Hepatocyte (in vitro differentiated cells): ENCODE measurements around the gene HDGFL2. TPM values are rescaled to one million over a fixed set of nuclear protein-coding genes. Genes with fewer than 3 reads are reported as not detected.

ENCODE experiments used
- DNase-seq: peaks from one replicate; pipeline ENCODE4 v3.0.0-alpha.2; 2016; ENCODE audit warnings: low spot score
- H2AFZ ChIP-seq: fragments of 200-600 bp; sonication (generic); 2 replicates; pipeline ENCODE4 v1.6.0; 2016; ENCODE audit warnings: antibody characterized with exemption, mild to moderate bottlenecking
- H3K27ac ChIP-seq: fragments of 200-600 bp; sonication (generic); 2 replicates; pipeline ENCODE4 v1.5.1; 2016; ENCODE audit warnings: mild to moderate bottlenecking
- H3K27me3 ChIP-seq: fragments of 200-600 bp; sonication (generic); 2 replicates; pipeline ENCODE4 v1.6.1; 2016
- H3K36me3 ChIP-seq: fragments of 200-600 bp; sonication (generic); replicated peaks from 2 replicates; pipeline ENCODE4 v1.5.1; 2016; ENCODE audit warnings: low read depth; ENCODE audit not compliant: insufficient read depth
- H3K4me1 ChIP-seq: fragments of 200-600 bp; sonication (generic); 2 replicates; pipeline ENCODE4 v1.5.1; 2016; ENCODE audit warnings: mild to moderate bottlenecking, moderate library complexity; ENCODE audit not compliant: insufficient read depth
- H3K4me2 ChIP-seq: fragments of 200-600 bp; sonication (generic); 2 replicates; pipeline ENCODE4 v1.6.0; 2016
- H3K4me3 ChIP-seq: fragments of 200-600 bp; sonication (generic); 2 replicates; pipeline ENCODE4 v1.5.1; 2016; ENCODE audit warnings: mild to moderate bottlenecking
- H3K79me2 ChIP-seq: fragments of 200-600 bp; sonication (generic); 2 replicates; pipeline ENCODE4 v1.6.0; 2017; ENCODE audit warnings: mild to moderate bottlenecking
- H3K9me2 ChIP-seq: fragments of 200-600 bp; sonication (generic); replicated peaks from 2 replicates; pipeline ENCODE4 v1.6.0; 2017; ENCODE audit warnings: mild to moderate bottlenecking; ENCODE audit not compliant: insufficient read depth
- H3K9me3 ChIP-seq: fragments of 200-600 bp; sonication (generic); 2 replicates; pipeline ENCODE4 v1.5.1; 2016; ENCODE audit warnings: low read depth, mild to moderate bottlenecking
- H4K20me1 ChIP-seq: fragments of 200-600 bp; sonication (generic); 2 replicates; pipeline ENCODE4 v1.6.0; 2016; ENCODE audit warnings: mild to moderate bottlenecking; ENCODE audit not compliant: insufficient read depth, poor library complexity, severe bottlenecking
- CTCF ChIP-seq: fragments of 200-600 bp; sonication (generic); IDR thresholded peaks from 2 replicates; pipeline ENCODE4 v1.5.1; 2016; ENCODE audit warnings: antibody characterized with exemption, mild to moderate bottlenecking; ENCODE audit not compliant: poor library complexity
- EZH2 ChIP-seq: fragments of 200-600 bp; sonication (generic); IDR thresholded peaks from 2 replicates; pipeline ENCODE4 v1.6.1; 2016; ENCODE audit warnings: antibody characterized with exemption, mild to moderate bottlenecking, borderline replicate concordance
- EZH2phosphoT487 ChIP-seq: fragments of 200-600 bp; sonication (generic); IDR thresholded peaks from one replicate; pipeline ENCODE4 v1.6.1; 2018; ENCODE audit warnings: antibody characterized with exemption, mild to moderate bottlenecking, low read depth, moderate library complexity; ENCODE audit not compliant: unreplicated experiment, severe bottlenecking
- WGBS: methylation state at CpG from one replicate; pipeline ENCODE4 v1.1.6; 2016; ENCODE audit warnings: low lambda C conversion rate; ENCODE audit errors: missing lambda C conversion rate; 5-methylcytosine and 5-hydroxymethylcytosine counted together
- polyA plus RNA-seq: library from polyadenylated mRNA; unstranded; fragments of >200 nt; fragmentation: Nextera tagmentation; extraction: Ambion mirVana; gene quantifications from 2 replicates; pipeline ENCODE4 v1.2.1, GENCODE V29; 2016
- total RNA-seq: library from RNA; depleted of rRNA; stranded (reverse); fragments of >200 nt; gene quantifications from 2 replicates; pipeline ENCODE4 v1.2.3, GENCODE V29; 2014

The HDGFL2 gene
- total and polyA plus RNA-seq, 2 experiments from 2014 or later: 50.3 to 73.2 TPM

DNA sequence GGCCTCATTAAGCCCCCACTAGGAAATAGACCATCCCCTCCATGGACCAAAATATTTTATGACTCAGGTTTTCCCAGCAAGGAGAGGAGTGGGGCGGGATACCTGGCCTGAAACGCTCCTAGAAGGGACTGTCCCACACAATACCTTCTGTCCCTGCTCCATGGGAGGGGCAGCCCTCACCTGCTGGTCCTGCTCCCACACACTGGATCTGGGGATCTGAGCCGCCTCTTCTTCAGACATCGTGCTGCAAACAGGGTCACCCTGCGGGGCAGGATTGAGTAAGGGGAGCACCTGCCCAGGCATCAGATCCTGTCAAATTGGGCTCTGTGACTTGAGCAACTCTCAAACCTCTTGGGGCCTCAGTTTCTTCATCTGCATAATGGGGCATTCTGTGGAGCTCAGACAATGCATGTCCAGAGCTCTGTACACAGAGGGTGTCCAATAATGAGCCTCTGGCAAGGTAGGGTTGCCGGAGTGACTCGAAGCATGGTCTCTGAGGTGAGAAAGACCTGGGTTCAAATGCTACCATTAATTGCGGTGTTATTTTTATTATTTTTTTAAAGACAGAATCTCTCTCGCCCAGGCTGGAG lies 61.8 kb downstream of the HDGFL2 start:
- no peaks in the 10 kb centered on the region for H3K36me3 ChIP-seq
- 86% methylated on average over 9 of the region's 9 CpGs for WGBS
- H3K4me2 ChIP-seq: no peak overlapping the region
- H3K27ac ChIP-seq: no peak overlapping the region
- H3K9me3 ChIP-seq: no peaks in the 10 kb centered on the region
- H4K20me1 ChIP-seq: no peaks in the 10 kb centered on the region
- DNase-seq: no peak
- H3K4me1 ChIP-seq: no peaks in the 10 kb centered on the region
- H3K79me2 ChIP-seq: no peaks in the 10 kb centered on the region
- H3K9me2 ChIP-seq: no peaks in the 10 kb centered on the region
- TF ChIP-seq CTCF: no peak
- no peak for TF ChIP-seq EZH2phosphoT487
- TF ChIP-seq EZH2: no peak
- H3K27me3 ChIP-seq: no peaks in the 10 kb centered on the region
- no peak overlapping the region for H2AFZ ChIP-seq
- H3K4me3 ChIP-seq: no peak overlapping the region

DNA sequence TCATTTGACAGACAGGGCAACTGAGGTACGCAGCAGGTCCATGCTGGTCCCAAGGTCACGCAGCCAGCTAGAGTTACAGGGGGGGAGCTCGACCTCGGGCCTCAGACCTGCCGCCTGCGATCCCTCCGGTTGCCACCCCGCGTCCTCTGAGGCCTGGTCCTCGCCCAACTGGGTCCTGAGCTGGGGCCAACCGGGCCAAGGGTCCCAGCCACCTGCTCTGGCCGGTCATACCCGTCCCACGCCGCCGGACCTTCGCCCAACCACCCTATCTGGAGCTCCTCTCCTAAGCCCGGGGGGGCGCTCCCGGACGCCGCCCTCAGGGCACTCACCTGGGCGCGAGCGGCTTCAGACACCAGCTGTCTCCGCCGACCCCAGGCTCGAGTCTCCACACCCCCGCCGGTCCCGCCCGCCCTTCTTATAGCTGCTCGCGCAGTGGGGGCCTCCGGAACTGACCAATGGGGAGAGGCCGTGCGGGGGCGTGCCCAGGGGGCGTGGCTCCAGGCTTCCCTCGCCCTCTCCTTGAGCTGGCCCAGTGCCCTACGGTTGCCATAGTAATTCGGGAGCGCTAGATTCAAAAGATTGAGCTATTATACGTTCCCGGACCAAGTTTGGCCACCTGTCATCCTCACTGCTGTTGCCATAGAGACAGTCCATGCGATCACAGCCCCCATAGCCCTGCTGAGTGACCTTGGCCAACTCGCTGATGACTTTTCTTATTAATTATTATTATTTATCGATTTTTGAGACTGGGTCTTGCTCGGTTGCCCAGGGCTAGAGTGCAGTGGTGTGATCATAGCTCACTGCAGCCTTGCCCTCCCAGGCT lies 63.0 kb downstream of the HDGFL2 start, which contains the start of gene PLIN5:
Gene PLIN5, minus strand, starts transcription at position 389 of the 823 bp plus-strand sequence. CDS start 1,150 bp downstream, outside the sequence.
- Histone ChIP-seq H3K9me3 (no peaks in the 10 kb centered on the region), H2AFZ (no peak within 1 kb of the TSS), H3K27ac (no peak within 1 kb of the TSS), H3K27me3 (no peaks in the 10 kb centered on the region), H3K4me3 (no peak within 1 kb of the TSS), H3K4me2 (peak within 1 kb of the TSS; percentile 76), H3K79me2 (no peaks in the 10 kb centered on the region), H3K36me3 (no peaks in the 10 kb centered on the region), H3K4me1 (no peaks in the 10 kb centered on the region), H3K9me2 (no peaks in the 10 kb centered on the region), H4K20me1 (no peaks in the 10 kb centered on the region)
- TF ChIP-seq EZH2 (no peak), EZH2phosphoT487 (no peak), CTCF (no peak)
- 19% methylated on average over 29 of the region's 49 CpGs for WGBS
- peak; percentile 85 for DNase-seq

DNA sequence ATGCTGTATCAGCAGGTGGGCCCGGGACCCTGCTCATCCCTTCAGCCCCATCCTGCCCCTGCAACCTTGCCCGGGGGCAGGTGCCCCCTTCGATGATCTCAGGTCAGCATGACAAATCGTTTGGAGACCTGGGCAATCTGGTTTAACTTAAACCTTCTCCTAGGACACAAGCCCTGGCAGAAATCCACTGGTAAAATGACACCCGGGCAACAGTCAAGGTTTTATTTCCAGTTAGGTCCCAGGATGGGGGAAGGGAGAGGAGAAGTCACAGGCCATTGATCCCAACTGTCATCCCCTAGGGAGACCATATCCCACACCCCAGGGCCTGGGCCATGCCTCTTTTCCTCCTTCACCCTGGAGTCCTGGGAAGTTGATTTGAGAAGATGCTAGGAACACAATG lies 64.7 kb downstream of the HDGFL2 start:
- no peak for DNase-seq
- no peaks in the 10 kb centered on the region for H3K27me3 ChIP-seq
- H3K27ac ChIP-seq: no peak overlapping the region
- H3K9me2 ChIP-seq: no peaks in the 10 kb centered on the region
- 74% methylated on average over 5 of the region's 5 CpGs for WGBS
- H3K4me1 ChIP-seq: no peaks in the 10 kb centered on the region
- H3K4me2 ChIP-seq: no peak overlapping the region
- H3K9me3 ChIP-seq: no peaks in the 10 kb centered on the region
- no peaks in the 10 kb centered on the region for H3K79me2 ChIP-seq
- H4K20me1 ChIP-seq: no peaks in the 10 kb centered on the region
- no peak overlapping the region for H2AFZ ChIP-seq
- H3K4me3 ChIP-seq: no peak overlapping the region
- TF ChIP-seq EZH2phosphoT487 (no peak), CTCF (no peak), EZH2 (no peak)
- H3K36me3 ChIP-seq: no peaks in the 10 kb centered on the region
